Measurements from ENCODE around the gene CUL9.
A peak's percentile ranks its signal among the peaks of the same experiment; 100 is the strongest.

CUL9 gene

GRCh38 chr6:43240950-43241349, 59.0 kb downstream of the CUL9 start:
- no peak for DNase-seq (ENCODE audit: low read depth)
- TF ChIP-seq CTCF (conservative IDR thresholded peaks at IDR 0.05; ENCODE audit: low read depth, low read length), result no peak
- no peak overlapping the region for H3K4me3 ChIP-seq (ENCODE audit: low read depth, low read length)

GRCh38 chr6:43241446-43241845, 59.5 kb downstream of the CUL9 start:
- TF ChIP-seq CTCF (conservative IDR thresholded peaks at IDR 0.05; ENCODE audit: low read depth, low read length), result no peak
- DNase-seq (ENCODE audit: low read depth), result no peak
- no peak overlapping the region for H3K4me3 ChIP-seq (ENCODE audit: low read depth, low read length)

- no peak within 1 kb of the TSS for H3K4me3 ChIP-seq (ENCODE audit: low read depth, low read length)
- no peak for TF ChIP-seq CTCF (conservative IDR thresholded peaks at IDR 0.05; ENCODE audit: low read depth, low read length)
- DNase-seq (ENCODE audit: low read depth), result no peak
These were observed 61.1 kb downstream of the CUL9 start, which contains the start of gene TTBK1 for GRCh38 chr6:43242908-43243663. TTBK1 (plus strand) TSS chr6:43243481; CDS start chr6:43246661, 3,180 bp downstream.

GRCh38 chr6:43243664-43244321, 61.8 kb downstream of the CUL9 start:
- no peak overlapping the region for H3K4me3 ChIP-seq (ENCODE audit: low read depth, low read length)
- no peak for TF ChIP-seq CTCF (conservative IDR thresholded peaks at IDR 0.05; ENCODE audit: low read depth, low read length)
- DNase-seq (ENCODE audit: low read depth), result no peak

- no peak for DNase-seq (ENCODE audit: low read depth)
- peak overlapping the region; percentile 42 for H3K4me3 ChIP-seq (ENCODE audit: low read depth, low read length)
- TF ChIP-seq CTCF (conservative IDR thresholded peaks at IDR 0.05; ENCODE audit: low read depth, low read length), result no peak
These were observed 64.5 kb downstream of the CUL9 start for GRCh38 chr6:43246301-43247113.

- peak; percentile 43 for DNase-seq (ENCODE audit: low read depth)
- H3K4me3 ChIP-seq (ENCODE audit: low read depth, low read length), result peak overlapping the region; percentile 42
- TF ChIP-seq CTCF (conservative IDR thresholded peaks at IDR 0.05; ENCODE audit: low read depth, low read length), result no peak
These were observed 65.4 kb downstream of the CUL9 start for GRCh38 chr6:43247114-43247999.
